ENCODE data around the gene CD247. TPM values are rescaled to one million over a fixed set of nuclear protein-coding genes. Genes with fewer than 3 reads are reported as not detected.

Gene CD247
- total RNA-seq, 4 donors from 2014 or later = 0.33 TPM; not detected in 3

GRCh38 chr1:167463080-167463479 lies 55.2 kb downstream of the CD247 start:
- H3K36me3 ChIP-seq = no peaks in the 10 kb centered on the region
- intact Hi-C loops (cut with DNase I; ENCODE audit: low total_unique reads) = no loop called here
- in situ Hi-C loops (cut with MboI; ENCODE audit: low sequenced_read_pairs in 4 of 4) = no loop called here
- no peaks in the 10 kb centered on the region for H3K27me3 ChIP-seq
- H3K9me3 ChIP-seq = no peaks in the 10 kb centered on the region
- no peak overlapping the region for H3K27ac ChIP-seq
- no peak overlapping the region for H3K4me3 ChIP-seq
- ATAC-seq (no peak), DNase-seq (no peak)
- TF ChIP-seq POLR2A (IDR thresholded peaks at IDR 0.05) (no peak), CTCF (IDR thresholded peaks at IDR 0.05 in 4 of 5, conservative IDR thresholded peaks at IDR 0.05 in 1 of 5) (no peak)
- H3K4me1 ChIP-seq = no peaks in the 10 kb centered on the region

- intact Hi-C loops (cut with DNase I; ENCODE audit: low total_unique reads) (no loop called here), in situ Hi-C loops (cut with MboI; ENCODE audit: low sequenced_read_pairs in 4 of 4) (no loop called here)
- Histone ChIP-seq H3K27ac (no peak overlapping the region), H3K36me3 (no peaks in the 10 kb centered on the region), H3K4me1 (no peaks in the 10 kb centered on the region), H3K27me3 (no peaks in the 10 kb centered on the region), H3K9me3 (no peaks in the 10 kb centered on the region), H3K4me3 (no peak overlapping the region)
- DNase-seq (no peak), ATAC-seq (no peak)
- no peak for TF ChIP-seq CTCF (IDR thresholded peaks at IDR 0.05 in 4 of 5, conservative IDR thresholded peaks at IDR 0.05 in 1 of 5)
- no peak for TF ChIP-seq POLR2A (IDR thresholded peaks at IDR 0.05)
These were observed 56.0 kb downstream of the CD247 start for GRCh38 chr1:167462341-167462740.

GRCh38 chr1:167460836-167461235 lies 57.5 kb downstream of the CD247 start:
- TF ChIP-seq POLR2A (IDR thresholded peaks at IDR 0.05) (no peak), CTCF (IDR thresholded peaks at IDR 0.05 in 4 of 5, conservative IDR thresholded peaks at IDR 0.05 in 1 of 5) (no peak)
- Histone ChIP-seq H3K27me3 (no peaks in the 10 kb centered on the region), H3K36me3 (no peaks in the 10 kb centered on the region), H3K9me3 (no peaks in the 10 kb centered on the region), H3K4me1 (no peaks in the 10 kb centered on the region), H3K4me3 (no peak overlapping the region), H3K27ac (no peak overlapping the region)
- in situ Hi-C loops (cut with MboI; ENCODE audit: low sequenced_read_pairs in 4 of 4) = no loop called here
- intact Hi-C loops (cut with DNase I; ENCODE audit: low total_unique reads) = no loop called here
- DNase-seq (no peak), ATAC-seq (no peak)

- in situ Hi-C loops (cut with MboI; ENCODE audit: low sequenced_read_pairs in 4 of 4) (no loop called here), intact Hi-C loops (cut with DNase I; ENCODE audit: low total_unique reads) (loop anchor here (5.0 kb wide), 2 partner anchors 74 to 94 kb away; partner anchors contain the start of gene CREG1)
- Histone ChIP-seq H3K4me1 (no peaks in the 10 kb centered on the region), H3K27me3 (no peaks in the 10 kb centered on the region), H3K9me3 (no peaks in the 10 kb centered on the region), H3K36me3 (no peaks in the 10 kb centered on the region), H3K4me3 (no peak overlapping the region), H3K27ac (no peak overlapping the region)
- TF ChIP-seq POLR2A (IDR thresholded peaks at IDR 0.05) (no peak), CTCF (IDR thresholded peaks at IDR 0.05 in 4 of 5, conservative IDR thresholded peaks at IDR 0.05 in 1 of 5) (no peak)
- ATAC-seq (no peak), DNase-seq (no peak)
These were observed 60.3 kb downstream of the CD247 start for GRCh38 chr1:167457936-167458584.

GRCh38 chr1:167456926-167457325 lies 61.4 kb downstream of the CD247 start:
- intact Hi-C loops (cut with DNase I; ENCODE audit: low total_unique reads) (loop anchor here (5.0 kb wide), 2 partner anchors 75 to 95 kb away; partner anchors contain the start of gene CREG1), in situ Hi-C loops (cut with MboI; ENCODE audit: low sequenced_read_pairs in 4 of 4) (no loop called here)
- Histone ChIP-seq H3K4me3 (no peak overlapping the region), H3K4me1 (no peaks in the 10 kb centered on the region), H3K27me3 (no peaks in the 10 kb centered on the region), H3K9me3 (no peaks in the 10 kb centered on the region), H3K27ac (peak overlapping the region in 2 of 4 donors; percentile 84 to 89), H3K36me3 (no peaks in the 10 kb centered on the region)
- ATAC-seq = no peak
- DNase-seq = no peak
- TF ChIP-seq CTCF (IDR thresholded peaks at IDR 0.05 in 4 of 5, conservative IDR thresholded peaks at IDR 0.05 in 1 of 5) = no peak
- no peak for TF ChIP-seq POLR2A (IDR thresholded peaks at IDR 0.05)
